GM12878 (cell line): ENCODE data around the gene NME8.

Source experiments
- BCL3 ChIP-seq: IDR thresholded peaks from 2 replicates; pipeline ENCODE4 v1.6.1; 2011; ENCODE audit warnings: borderline replicate concordance, low read depth, mild to moderate bottlenecking, moderate library complexity, low read length; ENCODE audit not compliant: insufficient read depth, poor library complexity, severe bottlenecking
- EP300 ChIP-seq, 2 experiments: fragments of 150-350 bp in 1 of 2; IDR thresholded peaks; 2 replicates each; pipeline ENCODE4 v1.6.1; 2011 to 2012; ENCODE audit warnings: low read depth in 2 of 2, low read length in 2 of 2, borderline replicate concordance in 1 of 2, improper control_type of control experiment in 1 of 2, inconsistent platforms in 1 of 2; ENCODE audit not compliant: control insufficient read depth in 1 of 2
- EZH2 ChIP-seq: IDR thresholded peaks from 2 replicates; pipeline ENCODE4 v1.6.1; 2012; ENCODE audit warnings: low read depth, mild to moderate bottlenecking, control low read depth, inconsistent platforms, low read length, borderline replicate concordance; ENCODE audit not compliant: control insufficient read depth
- WRNIP1 ChIP-seq: IDR thresholded peaks from 2 replicates; pipeline ENCODE4 v1.6.1; 2011; ENCODE audit warnings: low read depth, low read length, improper control_type of control experiment, borderline replicate concordance
- ZBTB33 ChIP-seq: fragments of 450-650 bp; IDR thresholded peaks from 2 replicates; pipeline ENCODE4 v1.6.1; 2017; ENCODE audit warnings: mild to moderate bottlenecking

GRCh38 chr7:37882086-37882485, 33.7 kb downstream of the NME8 start:
- no peak for TF ChIP-seq EZH2
- TF ChIP-seq BCL3 = no peak
- TF ChIP-seq ZBTB33 = no peak
- TF ChIP-seq WRNIP1 = no peak
- TF ChIP-seq EP300 (IDR thresholded peaks at IDR 0.05; ENCODE audit: borderline replicate concordance in 1 of 2, control insufficient read depth in 1 of 2, low read depth in 2 of 2, low read length in 2 of 2) = no peak
